HepG2 (cell line): ENCODE results near the gene PDE4D.

Experiments used
- CTCF ChIP-seq: sonication (generic); formaldehyde crosslinking; IDR thresholded peaks from 2 replicates; pipeline ENCODE4 v1.5.0; 2020; ENCODE audit warnings: mild to moderate bottlenecking, missing genetic modification reagents, moderate library complexity
- DPF2 ChIP-seq: sonication (generic); formaldehyde crosslinking; IDR thresholded peaks from 2 replicates; pipeline ENCODE4 v1.4.0; 2020; ENCODE audit warnings: mild to moderate bottlenecking, low read depth, missing genetic modification reagents, borderline replicate concordance
- JUN ChIP-seq: sonication (generic); formaldehyde crosslinking; IDR thresholded peaks from 2 replicates; pipeline ENCODE4 v1.4.0; 2020; ENCODE audit warnings: mild to moderate bottlenecking, missing genetic modification reagents
- MYC ChIP-seq: sonication (generic); formaldehyde crosslinking; IDR thresholded peaks from 2 replicates; pipeline ENCODE4 v1.9.0; 2021; ENCODE audit warnings: missing genetic modification reagents, borderline replicate concordance
- U2AF2 ChIP-seq: fragments of 200-400 bp; formaldehyde crosslinking; IDR thresholded peaks from 2 replicates; pipeline ENCODE4 v1.6.1; 2017; ENCODE audit warnings: low read depth, mild to moderate bottlenecking, low read length
- ZNF331 ChIP-seq: sonication (generic); formaldehyde crosslinking; IDR thresholded peaks from 2 replicates; pipeline ENCODE4 v1.4.0; 2020; ENCODE audit warnings: missing genetic modification reagents
- ZZZ3 ChIP-seq: sonication (generic); formaldehyde crosslinking; IDR thresholded peaks from 2 replicates; pipeline ENCODE4 v1.4.0; 2020; ENCODE audit warnings: missing genetic modification reagents, mild to moderate bottlenecking, borderline replicate concordance

- TF ChIP-seq JUN (CRISPR knock-in tag) (no peak), MYC (CRISPR knock-in tag) (no peak), CTCF (no peak), DPF2 (CRISPR knock-in tag) (no peak), ZZZ3 (CRISPR knock-in tag) (no peak), ZNF331 (CRISPR knock-in tag) (no peak), U2AF2 (no peak)
Measured at GRCh38 chr5:59564895-59565294, 328.6 kb downstream of the PDE4D start.
